ENCODE results near the gene LRRC25. TPM values are rescaled to one million over a fixed set of nuclear protein-coding genes. Genes with fewer than 3 reads are reported as not detected.
A peak's percentile ranks its signal among the peaks of the same experiment; 100 is the strongest.

LRRC25 gene
- total and polyA plus RNA-seq, 8 donors: 0.98 to 11.2 (median 2.7) TPM; not detected in 2

GRCh38 chr19:18377026-18377425, 20.4 kb downstream of the LRRC25 start:
- H3K4me1 ChIP-seq: peaks cover 38 to 94% (median 59%) of the 10 kb centered on the region in 4 donors
- WGBS, 5 donors: 28 to 56% (median 44%) methylated on average over 6 of the region's 6 CpGs
- peak; percentile 63 to 86 for DNase-seq
- TF ChIP-seq POLR2A (IDR thresholded peaks at IDR 0.05) (no peak), POLR2AphosphoS5 (IDR thresholded peaks at IDR 0.05) (peak in 2 of 3 donors; percentile 28 to 65)
- H3K27me3 ChIP-seq: peaks cover 0 to under 1% (median 0%) of the 10 kb centered on the region in 3 donors
- H3K9me3 ChIP-seq: no peaks in the 10 kb centered on the region
- H3K27ac ChIP-seq: peak overlapping the region; percentile 77 to 88 (median 86)
- intact Hi-C loops (cut with DNase I; ENCODE audit: low total_unique reads): no loop called here
- H3K36me3 ChIP-seq: no peaks in the 10 kb centered on the region
- H3K4me3 ChIP-seq: no peak overlapping the region

DNA sequence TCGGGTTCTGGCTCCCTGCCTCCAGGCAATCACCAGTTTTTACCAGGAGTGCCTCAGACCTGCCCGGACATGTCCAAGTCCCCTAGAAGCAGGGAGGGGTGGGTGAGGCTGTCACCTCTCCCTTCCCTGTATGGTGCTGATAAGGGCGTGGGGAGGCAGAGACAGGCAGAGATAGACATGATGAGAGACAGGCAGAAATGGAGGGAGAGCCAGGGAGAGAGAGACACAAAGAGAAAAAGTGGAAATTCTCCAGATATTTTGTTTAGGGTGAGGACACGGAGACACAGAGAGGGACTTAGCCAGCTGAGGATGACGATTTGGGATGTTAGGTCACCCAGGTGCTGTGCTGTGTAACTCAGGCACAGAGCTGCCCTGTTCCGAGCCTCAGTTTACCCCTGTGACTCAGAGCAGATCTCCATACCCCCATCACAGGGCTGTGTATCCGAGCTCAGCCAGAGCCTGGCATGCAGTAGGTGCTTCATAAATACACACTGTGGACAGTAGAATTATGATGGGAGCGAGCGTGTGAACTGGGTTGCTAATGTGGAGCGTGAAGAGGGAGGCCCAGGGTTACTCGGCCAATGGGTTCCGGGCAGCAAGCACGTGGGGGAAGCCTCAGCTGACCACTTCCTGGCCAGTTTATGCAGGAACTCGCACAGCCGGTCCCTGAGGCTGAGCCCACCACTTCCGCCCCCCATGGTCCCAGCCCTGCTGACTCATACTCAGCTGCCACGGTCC, 23.4 kb downstream of the LRRC25 start:
- Histone ChIP-seq H3K27ac (peak overlapping the region; percentile 79 to 88 (median 86)), H3K4me1 (peaks cover 23 to 66% (median 41%) of the 10 kb centered on the region in 4 donors), H3K27me3 (no peaks in the 10 kb centered on the region), H3K9me3 (no peaks in the 10 kb centered on the region), H3K36me3 (peaks cover 0 to 8% (median 5%) of the 10 kb centered on the region in 4 donors), H3K4me3 (no peak overlapping the region)
- TF ChIP-seq, protein P1, sequence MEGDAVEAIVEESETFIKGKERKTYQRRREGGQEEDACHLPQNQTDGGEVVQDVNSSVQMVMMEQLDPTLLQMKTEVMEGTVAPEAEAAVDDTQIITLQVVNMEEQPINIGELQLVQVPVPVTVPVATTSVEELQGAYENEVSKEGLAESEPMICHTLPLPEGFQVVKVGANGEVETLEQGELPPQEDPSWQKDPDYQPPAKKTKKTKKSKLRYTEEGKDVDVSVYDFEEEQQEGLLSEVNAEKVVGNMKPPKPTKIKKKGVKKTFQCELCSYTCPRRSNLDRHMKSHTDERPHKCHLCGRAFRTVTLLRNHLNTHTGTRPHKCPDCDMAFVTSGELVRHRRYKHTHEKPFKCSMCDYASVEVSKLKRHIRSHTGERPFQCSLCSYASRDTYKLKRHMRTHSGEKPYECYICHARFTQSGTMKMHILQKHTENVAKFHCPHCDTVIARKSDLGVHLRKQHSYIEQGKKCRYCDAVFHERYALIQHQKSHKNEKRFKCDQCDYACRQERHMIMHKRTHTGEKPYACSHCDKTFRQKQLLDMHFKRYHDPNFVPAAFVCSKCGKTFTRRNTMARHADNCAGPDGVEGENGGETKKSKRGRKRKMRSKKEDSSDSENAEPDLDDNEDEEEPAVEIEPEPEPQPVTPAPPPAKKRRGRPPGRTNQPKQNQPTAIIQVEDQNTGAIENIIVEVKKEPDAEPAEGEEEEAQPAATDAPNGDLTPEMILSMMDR (IDR thresholded peaks at IDR 0.05): no peak
- TF ChIP-seq POLR2AphosphoS5 (IDR thresholded peaks at IDR 0.05) (peak; percentile 61 to 84 (median 73)), EP300 (IDR thresholded peaks at IDR 0.05) (peak; percentile 30), POLR2A (IDR thresholded peaks at IDR 0.05) (no peak)
- intact Hi-C loops (cut with DNase I; ENCODE audit: low total_unique reads): no loop called here
- DNase-seq: peak; percentile 83 to 96
- WGBS, 5 donors: 18 to 28% (median 23%) methylated on average over 12 to 17 of the region's 17 CpGs

- intact Hi-C loops (cut with DNase I; ENCODE audit: low total_unique reads): no loop called here
- 54 to 67% (median 63%) methylated on average over 4 of the region's 4 CpGs for WGBS, 5 donors
- no peaks in the 10 kb centered on the region for H3K27me3 ChIP-seq
- H3K36me3 ChIP-seq: peaks cover 0 to 12% (median 6%) of the 10 kb centered on the region in 4 donors
- H3K4me1 ChIP-seq: peaks cover 21 to 66% (median 41%) of the 10 kb centered on the region in 4 donors
- no peak for DNase-seq
- TF ChIP-seq, protein P1 (IDR thresholded peaks at IDR 0.05): no peak
- TF ChIP-seq EP300 (IDR thresholded peaks at IDR 0.05): no peak
- peak overlapping the region; percentile 79 to 88 (median 86) for H3K27ac ChIP-seq
- no peaks in the 10 kb centered on the region for H3K9me3 ChIP-seq
- no peak overlapping the region for H3K4me3 ChIP-seq
Observed at GRCh38 chr19:18373407-18373891, 24.0 kb downstream of the LRRC25 start.

GRCh38 chr19:18368504-18369222, 28.8 kb downstream of the LRRC25 start:
- Histone ChIP-seq H3K4me3 (no peak overlapping the region), H3K36me3 (peaks cover 4 to 24% (median 11%) of the 10 kb centered on the region in 4 donors), H3K9me3 (no peaks in the 10 kb centered on the region), H3K27me3 (no peaks in the 10 kb centered on the region), H3K27ac (peak overlapping the region; percentile 47 to 88 (median 70)), H3K4me1 (peaks cover 21 to 53% (median 34%) of the 10 kb centered on the region in 4 donors)
- TF ChIP-seq POLR2A (IDR thresholded peaks at IDR 0.05) (no peak), EP300 (IDR thresholded peaks at IDR 0.05) (no peak), POLR2AphosphoS5 (IDR thresholded peaks at IDR 0.05) (no peak)
- peak in 1 of 2 donors; percentile 62 for DNase-seq
- intact Hi-C loops (cut with DNase I; ENCODE audit: low total_unique reads): no loop called here
- 73 to 81% (median 78%) methylated on average over 14 to 15 of the region's 15 CpGs for WGBS, 5 donors

DNA sequence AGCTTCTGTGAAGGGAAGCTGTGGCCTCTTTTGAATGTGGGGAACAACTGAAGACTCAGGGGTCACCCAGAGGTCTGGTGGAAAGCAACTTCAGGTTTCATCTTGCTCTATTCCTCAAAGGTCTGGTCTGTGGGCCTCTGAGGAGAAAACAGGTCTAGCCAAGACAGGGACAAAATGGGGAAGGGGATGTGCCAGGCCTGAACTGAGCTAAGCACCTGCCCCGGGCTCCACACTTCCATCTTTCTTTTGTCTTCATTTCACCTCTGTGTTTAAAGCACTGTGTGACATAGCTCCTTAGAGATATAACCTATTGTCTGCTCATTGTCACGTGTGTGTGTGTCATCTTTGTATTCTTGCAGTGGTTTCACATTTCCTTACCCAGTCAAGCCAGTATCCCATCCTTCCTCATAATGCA, 31.4 kb downstream of the LRRC25 start:
- 85 to 98% (median 89%) methylated on average over 2 of the region's 2 CpGs for WGBS, 5 donors
- DNase-seq: no peak

More for the DNA sequence above, 31.4 kb downstream of the LRRC25 start:
- TF ChIP-seq, protein P1 (IDR thresholded peaks at IDR 0.05): no peak
- TF ChIP-seq POLR2AphosphoS5 (IDR thresholded peaks at IDR 0.05) (no peak), POLR2A (IDR thresholded peaks at IDR 0.05) (no peak), EP300 (IDR thresholded peaks at IDR 0.05) (no peak)
- no peak overlapping the region for H3K4me3 ChIP-seq
- peak overlapping the region; percentile 79 to 90 (median 87) for H3K27ac ChIP-seq
- H3K36me3 ChIP-seq: peaks cover 4 to 50% (median 37%) of the 10 kb centered on the region in 4 donors
- no peaks in the 10 kb centered on the region for H3K9me3 ChIP-seq
- intact Hi-C loops (cut with DNase I; ENCODE audit: low total_unique reads): no loop called here
- H3K27me3 ChIP-seq: no peaks in the 10 kb centered on the region
- H3K4me1 ChIP-seq: peaks cover 18 to 48% (median 29%) of the 10 kb centered on the region in 4 donors
